GM18519 (cell line): ENCODE measurements around the gene ZFYVE27.
"Not testable (repeated sequence)": the region's sequence is repeated elsewhere in the genome, so short reads cannot be mapped to it uniquely, and the experiment has no call there.

ENCODE experiments used
- ATAC-seq: cut with Tn5 transposase; IDR thresholded peaks from one replicate; pipeline ENCODE4 v1.9.1; 2021; ENCODE audit warnings: mild to moderate bottlenecking, moderate library complexity; ENCODE audit not compliant: unreplicated experiment, low FRiP score

ZFYVE27 gene, protein sequence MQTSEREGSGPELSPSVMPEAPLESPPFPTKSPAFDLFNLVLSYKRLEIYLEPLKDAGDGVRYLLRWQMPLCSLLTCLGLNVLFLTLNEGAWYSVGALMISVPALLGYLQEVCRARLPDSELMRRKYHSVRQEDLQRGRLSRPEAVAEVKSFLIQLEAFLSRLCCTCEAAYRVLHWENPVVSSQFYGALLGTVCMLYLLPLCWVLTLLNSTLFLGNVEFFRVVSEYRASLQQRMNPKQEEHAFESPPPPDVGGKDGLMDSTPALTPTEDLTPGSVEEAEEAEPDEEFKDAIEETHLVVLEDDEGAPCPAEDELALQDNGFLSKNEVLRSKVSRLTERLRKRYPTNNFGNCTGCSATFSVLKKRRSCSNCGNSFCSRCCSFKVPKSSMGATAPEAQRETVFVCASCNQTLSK

DNA sequence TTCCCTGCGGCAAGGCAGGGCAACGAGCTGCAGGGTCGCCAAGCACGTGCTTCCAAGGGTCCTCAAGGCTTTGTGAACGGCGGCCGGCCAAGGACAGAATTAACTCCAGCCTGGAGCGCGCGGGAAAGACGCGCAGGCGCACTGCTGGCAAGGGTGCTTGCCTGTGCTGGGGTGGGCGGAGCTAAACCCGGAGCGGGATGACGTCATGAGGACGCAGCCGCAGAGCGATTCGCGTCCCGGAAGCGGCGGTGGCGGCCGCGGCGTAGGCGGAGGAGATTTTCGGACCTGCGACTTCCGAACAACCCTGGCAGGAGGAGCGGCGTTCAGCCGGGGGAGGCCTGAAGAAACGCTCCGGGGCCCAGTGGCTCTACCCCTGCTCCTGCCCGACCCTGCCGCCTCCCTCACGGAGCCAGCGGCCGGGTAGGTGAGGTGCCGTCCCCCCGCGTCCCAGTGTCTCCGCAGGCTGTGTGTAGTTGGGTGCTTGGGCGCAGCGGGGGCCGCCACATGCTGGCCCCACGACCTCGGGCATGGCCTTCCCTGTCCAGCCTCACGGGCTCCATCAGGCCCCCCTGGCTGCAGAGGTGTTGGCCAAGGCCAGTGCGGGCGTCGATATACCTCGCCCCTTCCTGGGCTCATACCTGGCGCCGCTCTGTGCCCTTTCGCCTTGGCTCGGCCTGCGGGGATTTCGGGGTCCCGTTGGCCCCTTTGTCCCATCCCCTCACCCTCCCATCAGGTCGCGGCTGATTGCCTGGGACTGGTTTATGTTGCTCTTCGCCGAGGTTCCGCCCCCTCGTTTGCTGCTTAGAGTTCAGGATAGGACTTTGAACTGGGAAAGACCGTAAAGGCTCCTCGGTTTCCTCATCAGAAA, at the start of gene ZFYVE27:
Gene ZFYVE27, plus strand, starts transcription at position 227 of the 868 bp plus-strand sequence. CDS start 1,350 bp downstream, outside the sequence.
- peak; percentile 74 for ATAC-seq

GRCh38 chr10:97687785-97688781, 48.8 kb upstream of the ZFYVE27 start:
- no peak for ATAC-seq

- no peak for ATAC-seq
These were observed 47.3 kb upstream of the ZFYVE27 start for GRCh38 chr10:97689559-97690020.

DNA sequence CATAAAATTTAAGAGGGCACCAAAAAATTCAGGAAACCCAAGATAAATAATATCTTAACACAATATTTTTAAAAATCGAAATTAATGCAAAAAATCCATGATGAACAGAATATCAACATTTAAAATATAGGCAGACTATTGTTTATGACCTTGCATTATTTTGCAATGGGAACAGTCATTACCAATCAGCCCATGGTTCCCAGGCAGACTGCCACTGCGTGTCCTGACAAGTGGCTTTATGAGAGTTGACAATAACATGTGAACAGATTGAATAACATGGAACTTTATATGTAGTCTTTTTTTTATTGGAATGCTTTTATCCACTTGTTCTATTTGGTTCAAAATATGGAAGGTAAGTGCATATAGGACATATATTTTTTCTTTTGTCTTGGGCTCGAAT, 46.8 kb upstream of the ZFYVE27 start:
- no peak for ATAC-seq

GRCh38 chr10:97698072-97698655, 38.8 kb upstream of the ZFYVE27 start:
- ATAC-seq = not testable (repeated sequence)

DNA sequence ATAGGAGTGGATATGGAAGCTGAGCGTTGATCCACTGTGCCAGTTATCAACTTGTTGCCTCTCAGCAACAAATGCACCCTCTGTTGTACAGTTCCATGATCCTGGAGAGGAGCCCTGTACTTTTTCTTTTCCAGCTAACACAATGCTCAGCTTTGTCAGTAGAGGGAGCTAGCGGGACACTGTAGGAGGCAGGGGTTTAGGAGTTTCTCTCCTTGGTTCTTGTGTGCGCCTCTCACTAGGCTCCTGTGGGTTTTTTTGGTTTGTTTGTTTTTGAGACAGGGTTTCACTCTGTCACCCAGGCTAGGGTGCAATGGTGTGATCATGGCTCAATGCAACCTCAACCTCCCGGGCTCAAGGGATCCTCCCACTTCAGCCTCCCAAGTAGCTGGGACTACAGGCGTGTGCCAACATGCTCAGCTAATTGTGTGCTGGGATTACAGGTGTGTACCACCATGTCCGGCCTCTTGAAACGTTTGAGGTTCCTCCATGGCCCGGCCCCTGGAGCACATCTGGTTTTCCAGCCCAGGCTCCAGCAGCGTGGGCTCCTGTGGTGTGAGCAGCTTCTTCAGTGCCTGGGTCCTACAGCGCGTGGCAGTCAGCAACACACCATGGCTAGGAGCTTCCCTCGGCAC, 35.4 kb upstream of the ZFYVE27 start:
- peak; percentile 58 for ATAC-seq

GRCh38 chr10:97703398-97704067, 33.4 kb upstream of the ZFYVE27 start:
- ATAC-seq = no peak

GRCh38 chr10:97704341-97704740, 32.6 kb upstream of the ZFYVE27 start:
- ATAC-seq = no peak

DNA sequence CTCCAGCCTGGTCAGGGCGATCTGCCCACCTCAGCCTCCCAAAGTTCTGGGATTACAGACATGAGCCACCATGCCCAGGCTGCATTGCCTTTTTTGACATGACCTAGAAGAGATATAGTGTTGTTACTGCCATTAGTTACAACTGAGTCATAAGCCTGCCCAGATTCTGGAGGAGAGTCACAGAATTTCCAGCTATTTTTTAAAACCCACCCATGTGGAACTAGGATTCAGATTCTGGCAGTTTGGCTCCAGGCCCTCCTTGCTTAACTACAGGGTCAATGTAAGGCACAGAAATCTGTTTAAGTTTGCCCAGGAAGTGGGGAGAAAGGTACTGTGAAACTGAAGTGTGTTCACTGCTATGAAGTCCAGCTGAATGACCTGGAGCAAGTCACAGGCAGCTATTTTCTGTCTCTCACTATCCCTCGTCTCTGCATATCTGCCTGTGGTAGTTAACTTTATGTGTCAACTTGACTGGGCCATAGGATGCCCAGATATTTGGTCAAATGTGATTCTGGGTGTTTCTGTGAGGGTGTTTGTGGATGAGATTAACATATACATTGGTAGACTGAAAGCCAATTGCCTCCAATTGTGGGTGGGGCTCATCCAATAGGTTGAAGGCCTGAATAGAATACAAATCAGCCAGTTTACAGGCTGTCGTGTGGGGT, 31.8 kb upstream of the ZFYVE27 start:
- ATAC-seq = no peak

DNA sequence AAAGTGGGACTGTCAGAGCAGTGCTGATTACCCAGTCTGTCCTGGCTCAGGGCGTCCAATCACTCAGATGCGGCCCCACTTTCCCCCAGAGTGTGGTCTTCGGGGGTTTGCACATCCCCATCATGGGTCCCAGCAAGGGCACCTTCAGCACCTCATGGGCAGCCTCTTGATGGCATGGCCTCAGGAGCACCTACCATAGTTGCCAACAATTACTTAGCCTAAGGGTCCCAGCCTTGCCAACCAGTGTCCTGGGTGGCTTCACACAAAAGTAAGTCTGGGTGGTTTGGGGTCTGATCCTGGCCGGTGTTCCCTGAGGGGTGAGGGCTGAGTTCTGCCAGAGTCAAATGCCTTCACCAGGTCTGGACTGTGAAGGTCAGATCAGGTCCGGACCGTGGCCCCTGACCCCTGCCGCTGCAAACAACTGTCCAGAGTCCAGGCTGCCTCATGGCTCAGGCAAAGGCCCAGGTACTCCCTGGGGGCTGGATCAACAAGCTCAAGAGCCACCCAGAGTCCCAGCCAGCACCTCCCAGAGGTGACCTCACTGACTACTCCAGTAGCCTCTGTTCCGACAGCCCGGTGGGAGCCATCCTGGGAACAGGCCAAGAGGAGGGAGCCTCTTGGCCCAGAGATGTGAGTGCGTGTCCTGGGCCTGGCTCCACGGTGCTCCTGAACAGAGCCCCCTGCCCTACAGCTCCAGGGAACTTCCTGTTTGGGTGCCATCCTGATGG, 29.6 kb upstream of the ZFYVE27 start:
- no peak for ATAC-seq

- no peak for ATAC-seq
These were observed 28.8 kb upstream of the ZFYVE27 start for GRCh38 chr10:97708167-97708566.

DNA sequence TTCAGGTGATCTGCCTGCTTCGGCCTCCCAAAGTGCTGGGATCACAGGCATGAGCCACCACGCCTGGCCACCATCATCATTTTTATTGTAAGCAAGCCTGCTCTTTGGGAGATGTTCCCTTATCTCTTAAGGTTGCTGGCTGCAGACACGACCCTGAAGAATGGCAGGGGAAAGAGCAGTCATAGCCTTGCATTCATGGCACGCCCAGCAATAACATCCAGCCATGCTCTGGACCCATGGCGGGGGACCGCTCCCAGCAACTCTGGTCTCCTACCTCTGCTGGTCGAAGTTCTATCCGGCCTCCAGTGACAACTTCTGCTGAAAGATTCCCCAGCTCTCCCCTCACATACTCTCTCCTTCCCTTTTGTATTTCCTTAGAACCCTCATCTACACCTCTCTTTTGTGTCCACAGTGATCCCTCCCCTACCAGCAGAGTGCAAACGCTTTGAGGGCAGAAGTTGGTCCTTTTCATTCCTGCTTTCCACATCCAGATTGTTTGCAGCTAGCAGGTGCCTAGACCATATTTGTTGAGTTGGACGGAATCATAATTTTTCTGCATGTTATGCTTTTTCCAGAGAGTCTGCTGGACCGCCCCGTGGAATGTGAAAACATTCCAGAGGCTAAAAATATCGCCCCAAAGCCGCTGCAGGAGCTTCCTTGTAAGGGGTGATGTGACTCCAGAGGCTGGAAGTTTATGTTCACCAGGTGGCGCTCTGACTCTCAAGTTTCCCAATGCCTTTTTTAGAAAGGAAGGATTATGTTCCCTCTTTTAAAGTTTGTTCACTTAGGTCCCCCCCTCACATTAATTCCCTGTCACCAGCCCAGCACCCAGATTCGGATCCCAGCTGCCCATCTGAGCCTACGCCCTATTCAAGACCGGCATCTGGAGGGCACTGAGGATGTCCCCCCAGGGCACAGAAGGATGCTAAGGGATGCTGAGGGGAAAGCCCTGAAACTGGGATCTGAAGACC, 27.7 kb upstream of the ZFYVE27 start:
- no peak for ATAC-seq

- no peak for ATAC-seq
These were observed 25.0 kb upstream of the ZFYVE27 start for GRCh38 chr10:97711640-97712572.

GRCh38 chr10:97713339-97713825, 23.5 kb upstream of the ZFYVE27 start, which contains the start of gene MARVELD1:
Gene MARVELD1 (plus strand): TSS chr10:97713730. CDS start chr10:97713877, 147 bp downstream.
- ATAC-seq = no peak

DNA sequence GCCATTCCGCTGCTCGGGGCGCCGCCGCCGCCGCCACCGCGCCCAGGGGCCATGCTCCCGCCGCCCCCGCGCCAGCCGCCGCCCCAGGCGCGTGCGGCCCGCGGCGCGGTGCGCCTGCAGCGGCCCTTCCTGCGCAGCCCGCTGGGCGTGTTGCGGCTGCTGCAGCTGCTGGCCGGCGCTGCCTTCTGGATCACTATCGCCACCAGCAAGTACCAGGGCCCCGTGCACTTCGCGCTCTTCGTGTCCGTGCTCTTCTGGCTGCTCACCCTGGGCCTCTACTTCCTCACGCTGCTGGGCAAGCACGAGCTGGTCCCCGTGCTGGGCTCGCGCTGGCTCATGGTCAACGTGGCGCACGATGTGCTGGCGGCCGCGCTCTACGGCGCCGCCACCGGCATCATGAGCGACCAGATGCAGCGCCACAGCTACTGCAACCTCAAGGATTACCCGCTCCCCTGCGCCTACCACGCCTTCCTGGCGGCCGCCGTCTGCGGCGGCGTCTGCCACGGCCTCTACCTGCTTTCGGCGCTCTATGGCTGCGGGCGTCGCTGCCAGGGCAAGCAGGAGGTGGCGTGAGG, 23.0 kb upstream of the ZFYVE27 start:
- peak; percentile 52 for ATAC-seq
